Liver (tissue), 9 donors: ENCODE results near the gene CAPN7. TPM values are rescaled to one million over a fixed set of nuclear protein-coding genes. Genes with fewer than 3 reads are reported as not detected.

Experiments
- DNase-seq: peaks from one replicate; pipeline ENCODE4 v3.0.0-alpha.2; 2017; ENCODE audit warnings: low spot score
- H3K27ac ChIP-seq, 2 donors: one replicate each; pipeline ENCODE4 v1.7.0; 2013; ENCODE audit warnings: inconsistent platforms in 2 of 2, low read length in 2 of 2, control low read depth in 1 of 2, low read depth in 1 of 2, mild to moderate bottlenecking in 1 of 2
- H3K27me3 ChIP-seq, 4 donors: one replicate each; pipeline versions ENCODE4 v1.6.1 to v1.7.0; 2013; ENCODE audit warnings: low read length in 3 of 4, inconsistent platforms in 1 of 4, mild to moderate bottlenecking in 1 of 4, moderate library complexity in 1 of 4; ENCODE audit not compliant: control insufficient read depth in 4 of 4, insufficient read depth in 4 of 4
- H3K36me3 ChIP-seq, 4 donors: one replicate each; pipeline versions ENCODE4 v1.6.1 to v1.7.0; 2013; ENCODE audit warnings: low read length in 3 of 4, mild to moderate bottlenecking in 3 of 4, low read depth in 1 of 4, moderate library complexity in 1 of 4; ENCODE audit not compliant: control insufficient read depth in 4 of 4, insufficient read depth in 3 of 4
- H3K4me1 ChIP-seq, 4 donors: one replicate each; pipeline versions ENCODE4 v1.6.1 to v1.7.0; 2013; ENCODE audit warnings: low read length in 3 of 4, mild to moderate bottlenecking in 3 of 4, moderate library complexity in 1 of 4; ENCODE audit not compliant: control insufficient read depth in 4 of 4, insufficient read depth in 4 of 4
- H3K4me3 ChIP-seq, 3 donors: one replicate each; pipeline versions ENCODE4 v1.6.1 to v1.7.0; 2013; ENCODE audit warnings: low read length in 3 of 3, control low read depth in 1 of 3, low read depth in 1 of 3, mild to moderate bottlenecking in 1 of 3
- H3K9ac ChIP-seq, 2 donors: one replicate each; pipeline ENCODE4 v1.7.0; 2013; ENCODE audit warnings: low read length in 2 of 2, mild to moderate bottlenecking in 2 of 2, moderate library complexity in 2 of 2, control low read depth in 1 of 2, low read depth in 1 of 2
- H3K9me3 ChIP-seq, 4 donors: one replicate each; pipeline versions ENCODE4 v1.6.1 to v1.7.0; 2013; ENCODE audit warnings: low read length in 3 of 4; ENCODE audit not compliant: control insufficient read depth in 4 of 4
- ATF3 ChIP-seq: IDR thresholded peaks from 2 replicates; pipeline ENCODE4 v1.6.1; 2016; ENCODE audit warnings: antibody characterized with exemption
- CTCF ChIP-seq: fragments of 150-350 bp; IDR thresholded peaks from 2 replicates; pipeline ENCODE4 v1.5.1; 2017; ENCODE audit warnings: improper control_type of control experiment, low read depth, low read length; ENCODE audit not compliant: missing input control
- FOXA1 ChIP-seq: IDR thresholded peaks from 2 replicates; pipeline ENCODE4 v1.6.1; 2016; ENCODE audit warnings: antibody characterized with exemption
- GABPA ChIP-seq, 2 donors: IDR thresholded peaks in 1 of 2; conservative IDR thresholded peaks in 1 of 2; 2 replicates each; pipeline ENCODE4 v1.6.1; 2016; ENCODE audit warnings: antibody characterized with exemption in 2 of 2, mild to moderate bottlenecking in 1 of 2, moderate library complexity in 1 of 2
- HNF4A ChIP-seq, 2 donors: conservative IDR thresholded peaks; 2 replicates each; pipeline ENCODE4 v1.6.1; 2016; ENCODE audit warnings: antibody characterized with exemption in 2 of 2, mild to moderate bottlenecking in 2 of 2
- MAX ChIP-seq: IDR thresholded peaks from 2 replicates; pipeline ENCODE4 v1.6.1; 2016; ENCODE audit warnings: antibody characterized with exemption
- RAD21 ChIP-seq, 2 donors: IDR thresholded peaks; 2 replicates each; pipeline ENCODE4 v1.6.1; 2016; ENCODE audit warnings: antibody characterized with exemption in 2 of 2, mild to moderate bottlenecking in 2 of 2
- REST ChIP-seq: IDR thresholded peaks from 2 replicates; pipeline ENCODE4 v1.6.1; 2016; ENCODE audit warnings: antibody characterized with exemption, mild to moderate bottlenecking
- RXRA ChIP-seq, 2 donors: IDR thresholded peaks; 2 replicates each; pipeline ENCODE4 v1.6.1; 2017 to 2018; ENCODE audit warnings: antibody characterized with exemption in 2 of 2, mild to moderate bottlenecking in 1 of 2
- TAF1 ChIP-seq: conservative IDR thresholded peaks from 2 replicates; pipeline ENCODE4 v1.6.1; 2016; ENCODE audit warnings: antibody characterized with exemption, mild to moderate bottlenecking
- WGBS: extraction: QIAGEN DNeasy Blood & Tissue Kit; methylation state at CpG from one replicate; pipeline ENCODE4 v1.1.7; 2013; 5-methylcytosine and 5-hydroxymethylcytosine counted together
- polyA plus RNA-seq, 2 donors: library from polyadenylated mRNA; stranded (reverse) in 1 of 2; unstranded in 1 of 2; fragments of 200-250 nt in 1 of 2; fragments of >200 nt in 1 of 2; fragmentation: Nextera tagmentation in 1 of 2; extraction: Ambion mirVana in 1 of 2; gene quantifications; one replicate each; pipeline versions ENCODE4 v1.2.1 to v1.2.3, GENCODE V29; 2013 to 2015
- total RNA-seq, 2 donors: library from RNA; depleted of rRNA; stranded (reverse); fragments of >200 nt; gene quantifications; one replicate each; pipeline ENCODE4 v1.2.3, GENCODE V29; 2014
- TF ChIP-seq, protein P1 (sequence below): IDR thresholded peaks from 2 replicates; pipeline ENCODE4 v1.6.1; 2016; ENCODE audit warnings: antibody characterized with exemption
- donor health status: healthy.
- donor health status: healthy.
- donor health status: healthy.
- donor health status: healthy.
- donor health status: healthy.

Gene CAPN7
- total and polyA plus RNA-seq, 4 donors, result 9.5 to 41.9 (median 17.9) TPM

DNA sequence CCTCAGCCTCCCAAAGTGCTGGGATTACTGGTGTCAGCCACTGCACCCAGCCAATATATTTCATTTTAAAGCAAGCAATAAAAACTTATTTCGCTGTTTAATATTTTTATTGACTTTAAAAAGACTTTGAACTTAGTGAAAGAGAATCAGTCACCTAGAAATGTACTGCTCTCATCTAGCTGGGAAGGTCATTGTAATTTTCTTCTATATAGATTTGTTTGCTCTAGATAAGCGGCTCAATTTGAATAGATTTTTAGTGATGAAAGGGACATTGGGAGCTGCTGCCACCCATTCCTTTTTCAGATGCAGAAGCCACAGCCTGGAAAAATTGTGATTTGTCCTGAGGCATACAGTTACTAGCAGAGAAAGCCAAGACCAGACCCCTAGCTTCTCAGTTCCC lies 40.1 kb downstream of the CAPN7 start:
- no peaks in the 10 kb centered on the region for H3K9me3 ChIP-seq
- H3K4me3 ChIP-seq, result no peak overlapping the region
- H3K9ac ChIP-seq, result no peak overlapping the region
- no peaks in the 10 kb centered on the region for H3K27me3 ChIP-seq
- TF ChIP-seq MAX, result no peak
- no peak for TF ChIP-seq FOXA1
- no peak for TF ChIP-seq GABPA (IDR thresholded peaks at IDR 0.05 in 1 of 2, conservative IDR thresholded peaks at IDR 0.05 in 1 of 2)
- no peak for DNase-seq
- H3K4me1 ChIP-seq, result no peaks in the 10 kb centered on the region
- WGBS, result 80% methylated on average over 2 of the region's 2 CpGs
- H3K36me3 ChIP-seq, result peaks cover 1 to 70% (median 57%) of the 10 kb centered on the region in 4 donors
- no peak overlapping the region for H3K27ac ChIP-seq

DNA sequence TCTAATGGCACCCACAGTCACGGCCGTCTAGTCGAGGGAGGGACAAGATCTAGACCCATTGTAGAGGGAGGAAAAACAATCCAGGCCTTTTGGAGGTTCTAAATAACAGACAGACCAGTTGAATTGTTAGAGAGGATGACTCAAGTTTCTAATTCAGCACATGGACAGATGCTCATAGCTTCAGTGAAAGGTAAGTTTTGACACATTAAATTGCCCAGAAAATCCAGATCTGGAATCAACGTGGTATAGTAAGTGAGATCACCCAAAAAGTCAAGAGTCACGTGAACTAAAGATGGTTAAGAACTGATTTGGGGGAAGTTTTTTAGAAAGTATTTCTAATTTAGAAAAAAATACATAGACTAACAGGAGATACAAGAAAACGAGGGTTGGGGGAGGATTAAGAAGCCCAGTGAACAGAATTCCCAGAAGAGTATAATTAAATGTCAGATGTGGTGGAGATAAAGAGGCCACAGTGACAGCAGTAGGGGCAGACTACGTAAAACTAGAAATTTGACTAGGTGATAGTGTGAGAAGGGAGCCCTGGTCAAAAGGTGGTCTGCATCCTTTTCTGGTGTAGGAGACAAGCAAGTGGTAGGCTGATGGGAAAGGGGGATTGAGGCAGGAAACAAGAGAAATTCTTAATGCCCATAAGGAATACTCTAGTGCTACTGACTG lies 47.1 kb downstream of the CAPN7 start:
- WGBS, result 88% methylated on average over 7 of the region's 7 CpGs
- Histone ChIP-seq H3K27ac (no peak overlapping the region), H3K36me3 (peaks cover 9 to 73% (median 65%) of the 10 kb centered on the region in 4 donors), H3K9me3 (no peaks in the 10 kb centered on the region), H3K4me3 (no peak overlapping the region), H3K27me3 (no peaks in the 10 kb centered on the region), H3K4me1 (no peaks in the 10 kb centered on the region), H3K9ac (no peak overlapping the region)
- TF ChIP-seq RAD21 (IDR thresholded peaks at IDR 0.05), result no peak
- TF ChIP-seq ATF3, result no peak
- TF ChIP-seq, protein P1, sequence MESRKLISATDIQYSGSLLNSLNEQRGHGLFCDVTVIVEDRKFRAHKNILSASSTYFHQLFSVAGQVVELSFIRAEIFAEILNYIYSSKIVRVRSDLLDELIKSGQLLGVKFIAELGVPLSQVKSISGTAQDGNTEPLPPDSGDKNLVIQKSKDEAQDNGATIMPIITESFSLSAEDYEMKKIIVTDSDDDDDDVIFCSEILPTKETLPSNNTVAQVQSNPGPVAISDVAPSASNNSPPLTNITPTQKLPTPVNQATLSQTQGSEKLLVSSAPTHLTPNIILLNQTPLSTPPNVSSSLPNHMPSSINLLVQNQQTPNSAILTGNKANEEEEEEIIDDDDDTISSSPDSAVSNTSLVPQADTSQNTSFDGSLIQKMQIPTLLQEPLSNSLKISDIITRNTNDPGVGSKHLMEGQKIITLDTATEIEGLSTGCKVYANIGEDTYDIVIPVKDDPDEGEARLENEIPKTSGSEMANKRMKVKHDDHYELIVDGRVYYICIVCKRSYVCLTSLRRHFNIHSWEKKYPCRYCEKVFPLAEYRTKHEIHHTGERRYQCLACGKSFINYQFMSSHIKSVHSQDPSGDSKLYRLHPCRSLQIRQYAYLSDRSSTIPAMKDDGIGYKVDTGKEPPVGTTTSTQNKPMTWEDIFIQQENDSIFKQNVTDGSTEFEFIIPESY, result no peak
- TF ChIP-seq GABPA (IDR thresholded peaks at IDR 0.05 in 1 of 2, conservative IDR thresholded peaks at IDR 0.05 in 1 of 2), result no peak
- no peak for TF ChIP-seq CTCF
- no peak for TF ChIP-seq RXRA (IDR thresholded peaks at IDR 0.05)
- TF ChIP-seq REST, result no peak
- no peak for TF ChIP-seq HNF4A (conservative IDR thresholded peaks at IDR 0.05)
- TF ChIP-seq TAF1, result no peak
- DNase-seq, result no peak
